C4-2B (cell line): ENCODE measurements around the gene SH3RF1.

ENCODE experiments used
- CTCF ChIP-seq: fragments of 450-650 bp; conservative IDR thresholded peaks from 2 replicates; pipeline ENCODE4 v1.5.1; 2017; ENCODE audit warnings: mild to moderate bottlenecking
- ZFX ChIP-seq: fragments of 450-650 bp; IDR thresholded peaks from 2 replicates; pipeline ENCODE4 v1.6.1; 2017

GRCh38 chr4:169256856-169257761 is 13.6 kb downstream of the SH3RF1 start:
- TF ChIP-seq CTCF: no peak
- TF ChIP-seq ZFX: no peak
